ENCODE measurements around the gene NRXN3.
"Not testable (repeated sequence)": the region's sequence is repeated elsewhere in the genome, so short reads cannot be mapped to it uniquely, and the experiment has no call there.

The NRXN3 gene

DNA sequence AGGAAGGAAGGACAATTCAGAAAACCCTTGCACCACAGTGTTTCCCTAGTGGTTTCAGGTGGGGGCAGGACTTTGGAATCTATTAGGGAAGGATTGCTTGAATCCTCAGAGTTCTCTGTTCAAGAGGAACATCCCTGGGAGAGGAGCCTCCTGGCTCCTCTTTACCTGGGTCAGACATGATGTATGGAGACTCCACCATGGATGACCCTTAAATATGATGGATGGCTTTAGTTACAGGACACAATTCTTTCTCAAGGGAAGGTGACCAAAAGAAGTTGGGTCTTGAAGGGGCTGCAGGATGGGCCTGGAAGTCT lies 396.6 kb downstream of the NRXN3 start:
- Histone ChIP-seq H3K27ac (ENCODE audit: low read depth, low read length, severe bottlenecking) (no peak overlapping the region), H3K4me3 (ENCODE audit: extremely low read depth, insufficient read depth, low read length, poor library complexity, severe bottlenecking) (no peak overlapping the region), H3K36me3 (ENCODE audit: control insufficient read depth, insufficient read depth, low read length) (no peaks in the 10 kb centered on the region), H3K9me3 (ENCODE audit: control insufficient read depth, low read length) (no peaks in the 10 kb centered on the region), H3K4me1 (ENCODE audit: control insufficient read depth, insufficient read depth, low read length, poor library complexity, severe bottlenecking) (no peaks in the 10 kb centered on the region)

DNA sequence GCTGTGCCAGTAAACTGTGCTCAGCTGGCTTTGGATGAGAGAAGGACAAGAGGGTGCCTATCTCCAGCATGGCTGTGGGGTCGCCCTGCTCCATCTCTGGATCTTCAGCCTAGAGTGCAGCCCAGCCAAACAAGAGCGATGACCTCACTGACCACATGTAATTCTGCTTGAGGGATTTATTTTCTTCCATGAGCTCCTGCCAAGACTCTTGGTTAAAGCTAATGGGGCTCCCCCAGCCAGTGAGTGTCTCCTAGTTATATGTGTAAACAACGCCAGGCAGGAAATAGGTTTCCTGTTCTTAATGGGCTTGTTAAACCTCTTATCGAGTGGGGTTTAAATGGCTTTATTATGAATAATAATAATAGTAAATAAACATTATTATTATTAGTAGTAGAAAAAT lies 397.2 kb downstream of the NRXN3 start:
- Histone ChIP-seq H3K36me3 (ENCODE audit: control insufficient read depth, insufficient read depth, low read length) (no peaks in the 10 kb centered on the region), H3K27ac (ENCODE audit: low read depth, low read length, severe bottlenecking) (no peak overlapping the region), H3K4me1 (ENCODE audit: control insufficient read depth, insufficient read depth, low read length, poor library complexity, severe bottlenecking) (no peaks in the 10 kb centered on the region), H3K9me3 (ENCODE audit: control insufficient read depth, low read length) (no peaks in the 10 kb centered on the region), H3K4me3 (ENCODE audit: extremely low read depth, insufficient read depth, low read length, poor library complexity, severe bottlenecking) (no peak overlapping the region)
- WGBS, 2 experiments (ENCODE audit: insufficient coverage in 2 of 2): 91 to 92% methylated on average over 2 to 3 of the region's 4 CpGs

DNA sequence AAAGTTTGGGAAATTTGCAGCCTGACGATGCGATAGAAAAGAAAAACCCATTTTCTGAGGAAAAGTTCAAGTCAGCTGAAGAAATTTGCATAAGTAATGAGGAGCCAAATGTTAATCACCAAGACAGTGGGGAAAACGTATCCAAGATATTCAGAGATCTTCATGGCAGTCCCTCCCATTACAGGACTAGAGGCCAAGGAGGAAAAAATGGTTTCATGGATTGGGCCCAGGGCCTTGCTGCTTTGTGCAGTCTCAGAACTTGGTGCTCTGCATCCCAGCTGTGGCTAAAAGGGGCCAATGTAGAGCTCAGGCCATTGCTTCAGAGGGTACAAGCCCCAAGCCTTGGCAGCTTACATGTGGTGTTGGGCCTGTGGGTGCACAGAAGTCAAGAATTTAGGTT lies 403.6 kb downstream of the NRXN3 start:
- 84 to 92% methylated on average over 2 to 3 of the region's 3 CpGs for WGBS, 2 experiments (ENCODE audit: insufficient coverage in 2 of 2)
- H3K4me3 ChIP-seq (ENCODE audit: extremely low read depth, insufficient read depth, low read length, poor library complexity, severe bottlenecking); H3K36me3 ChIP-seq (ENCODE audit: control insufficient read depth, insufficient read depth, low read length); H3K27ac ChIP-seq (ENCODE audit: low read depth, low read length, severe bottlenecking); H3K4me1 ChIP-seq (ENCODE audit: control insufficient read depth, insufficient read depth, low read length, poor library complexity, severe bottlenecking): not testable (repeated sequence)
- peaks cover 22% of the 10 kb centered on the region for H3K9me3 ChIP-seq (ENCODE audit: control insufficient read depth, low read length)

DNA sequence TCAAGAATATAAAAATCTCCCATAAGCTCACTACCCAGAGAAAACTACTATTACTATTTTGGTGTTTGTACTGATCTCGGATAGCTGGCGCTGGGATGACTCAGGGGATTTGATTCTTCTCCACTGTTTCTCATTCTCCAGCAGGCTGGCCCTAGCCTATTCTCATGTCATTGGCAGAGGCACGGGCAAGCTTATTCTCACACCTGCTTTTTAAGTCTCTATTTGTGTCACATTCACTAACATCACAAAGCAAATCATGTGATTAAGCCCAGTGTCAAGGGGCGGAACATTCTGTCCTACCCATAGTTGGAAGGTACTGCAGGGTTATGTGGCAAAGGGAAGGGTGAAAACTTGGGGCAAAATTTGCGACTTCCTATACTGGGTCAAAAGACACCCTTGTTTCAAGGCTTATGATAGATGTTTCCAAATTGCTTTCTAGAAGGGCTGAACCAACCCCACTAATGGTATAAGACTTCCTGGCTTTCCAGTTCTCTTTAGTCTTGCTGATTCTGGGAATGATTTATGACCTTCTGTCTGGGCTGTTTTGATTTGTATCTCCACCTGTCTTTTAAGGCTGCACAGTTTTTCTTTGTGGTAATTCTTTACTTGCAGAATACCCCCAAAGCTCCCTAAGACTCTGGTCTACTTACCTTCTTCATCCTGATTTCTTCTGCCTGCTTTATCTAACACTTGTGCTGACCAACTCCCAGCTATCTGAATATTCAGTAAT lies 406.4 kb downstream of the NRXN3 start:
- H3K4me3 ChIP-seq (ENCODE audit: extremely low read depth, insufficient read depth, low read length, poor library complexity, severe bottlenecking): no peak overlapping the region
- H3K27ac ChIP-seq (ENCODE audit: low read depth, low read length, severe bottlenecking): no peak overlapping the region
- H3K36me3 ChIP-seq (ENCODE audit: control insufficient read depth, insufficient read depth, low read length): no peaks in the 10 kb centered on the region
- 96% methylated on average over 4 of the region's 5 CpGs; no CpG with 5 or more reads in 1 of the 2 experiments for WGBS, 2 experiments (ENCODE audit: insufficient coverage in 2 of 2)
- H3K9me3 ChIP-seq (ENCODE audit: control insufficient read depth, low read length): peaks cover 22% of the 10 kb centered on the region
- no peaks in the 10 kb centered on the region for H3K4me1 ChIP-seq (ENCODE audit: control insufficient read depth, insufficient read depth, low read length, poor library complexity, severe bottlenecking)

DNA sequence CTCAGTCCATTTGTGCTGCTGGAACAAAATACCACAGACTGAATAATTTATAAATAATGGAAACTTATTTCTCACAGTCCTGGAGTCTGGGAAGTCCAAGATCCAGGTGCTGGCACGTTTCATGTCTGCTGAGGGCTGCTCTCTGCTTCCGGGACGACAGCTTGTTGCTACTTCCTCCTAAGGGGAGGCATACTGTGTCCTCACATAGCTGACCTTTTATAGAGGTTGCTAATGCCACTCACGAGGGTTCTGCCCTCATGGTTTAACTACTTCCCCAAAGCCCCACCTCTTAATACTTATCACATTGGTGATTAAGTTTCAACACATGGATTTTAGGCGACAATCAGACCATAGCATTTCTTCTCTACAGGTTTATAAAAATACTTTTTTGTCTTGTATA lies 411.1 kb downstream of the NRXN3 start:
- no peaks in the 10 kb centered on the region for H3K9me3 ChIP-seq (ENCODE audit: control insufficient read depth, low read length)
- WGBS, 2 experiments (ENCODE audit: insufficient coverage in 2 of 2): 60 to 62% methylated on average over 3 to 4 of the region's 5 CpGs
- H3K4me1 ChIP-seq (ENCODE audit: control insufficient read depth, insufficient read depth, low read length, poor library complexity, severe bottlenecking): no peaks in the 10 kb centered on the region
- no peak overlapping the region for H3K27ac ChIP-seq (ENCODE audit: low read depth, low read length, severe bottlenecking)
- no peaks in the 10 kb centered on the region for H3K36me3 ChIP-seq (ENCODE audit: control insufficient read depth, insufficient read depth, low read length)
- no peak overlapping the region for H3K4me3 ChIP-seq (ENCODE audit: extremely low read depth, insufficient read depth, low read length, poor library complexity, severe bottlenecking)

DNA sequence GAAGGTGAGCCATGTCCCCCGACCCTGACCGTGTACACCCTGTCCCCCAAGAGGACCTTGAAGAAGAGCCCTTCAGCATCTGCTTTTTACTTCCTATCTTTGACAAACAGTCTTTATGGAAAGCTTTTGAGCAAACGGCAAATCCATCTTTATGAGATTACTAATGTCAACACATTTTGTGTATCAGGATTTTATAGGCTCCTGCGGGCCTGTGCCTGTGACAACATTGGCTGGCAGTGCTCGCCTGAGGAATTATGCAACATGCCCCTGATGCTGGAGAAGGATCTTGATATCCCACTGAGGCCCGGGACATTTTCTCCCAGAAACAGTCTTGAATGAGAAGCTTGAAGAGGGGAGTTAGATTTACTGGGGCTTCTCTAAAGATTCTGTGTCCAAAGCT lies 416.5 kb downstream of the NRXN3 start:
- no peaks in the 10 kb centered on the region for H3K36me3 ChIP-seq (ENCODE audit: control insufficient read depth, insufficient read depth, low read length)
- 87 to 96% methylated on average over 3 of the region's 6 CpGs for WGBS, 2 experiments (ENCODE audit: insufficient coverage in 2 of 2)
- H3K4me3 ChIP-seq (ENCODE audit: extremely low read depth, insufficient read depth, low read length, poor library complexity, severe bottlenecking): no peak overlapping the region
- no peaks in the 10 kb centered on the region for H3K9me3 ChIP-seq (ENCODE audit: control insufficient read depth, low read length)
- no peaks in the 10 kb centered on the region for H3K4me1 ChIP-seq (ENCODE audit: control insufficient read depth, insufficient read depth, low read length, poor library complexity, severe bottlenecking)
- no peak overlapping the region for H3K27ac ChIP-seq (ENCODE audit: low read depth, low read length, severe bottlenecking)

DNA sequence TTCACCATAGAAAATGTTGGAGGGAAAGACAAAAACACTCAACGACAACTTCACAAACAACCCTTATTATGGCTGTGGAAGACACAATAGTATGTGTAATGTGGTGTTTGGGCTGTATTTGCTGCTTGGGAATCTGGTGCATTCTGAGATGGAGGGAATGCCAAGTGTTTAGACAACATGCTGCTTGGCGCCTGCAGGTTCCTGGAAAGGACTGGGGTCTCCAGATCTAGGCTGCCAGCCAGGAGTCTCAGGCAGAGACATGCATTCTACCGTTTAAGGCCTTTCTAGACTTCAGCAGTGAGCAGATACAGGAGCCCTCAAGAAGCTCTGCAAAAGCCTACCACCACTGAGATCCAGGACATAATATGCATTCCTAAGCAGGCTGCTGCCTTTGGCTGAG lies 418.7 kb downstream of the NRXN3 start:
- Histone ChIP-seq H3K9me3 (ENCODE audit: control insufficient read depth, low read length) (no peaks in the 10 kb centered on the region), H3K4me3 (ENCODE audit: extremely low read depth, insufficient read depth, low read length, poor library complexity, severe bottlenecking) (no peak overlapping the region), H3K27ac (ENCODE audit: low read depth, low read length, severe bottlenecking) (no peak overlapping the region), H3K36me3 (ENCODE audit: control insufficient read depth, insufficient read depth, low read length) (no peaks in the 10 kb centered on the region), H3K4me1 (ENCODE audit: control insufficient read depth, insufficient read depth, low read length, poor library complexity, severe bottlenecking) (no peaks in the 10 kb centered on the region)
- WGBS, 2 experiments (ENCODE audit: insufficient coverage in 2 of 2): 85 to 100% methylated on average over 1 to 2 of the region's 3 CpGs

DNA sequence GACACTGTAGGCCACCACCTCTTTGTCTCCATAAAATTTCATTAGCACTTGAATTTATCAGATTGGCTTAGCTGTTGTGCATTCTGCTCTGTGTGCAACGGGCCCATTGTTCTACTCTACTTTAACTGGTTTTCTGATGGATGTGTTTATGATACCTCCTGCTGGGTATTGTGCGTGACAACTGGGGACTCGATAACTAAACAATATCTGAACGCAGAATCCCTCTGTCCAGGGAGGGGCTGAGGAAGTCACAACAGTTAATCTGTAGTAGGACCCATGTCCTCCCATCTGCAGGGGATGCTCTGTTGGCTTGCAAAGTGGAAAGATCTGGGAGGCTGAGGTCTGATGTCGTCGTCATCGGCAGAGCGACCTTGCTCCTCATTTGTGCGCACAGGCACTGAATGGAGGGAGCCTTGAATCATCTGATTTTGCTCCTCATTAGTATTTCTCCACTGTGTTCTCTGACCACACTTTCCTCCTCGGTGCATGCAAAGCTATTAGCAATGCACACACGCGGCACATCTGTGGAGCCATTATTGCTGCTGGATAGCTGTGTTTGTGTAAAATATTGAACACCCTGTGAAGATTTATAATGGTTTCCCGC lies 422.5 kb downstream of the NRXN3 start:
- Histone ChIP-seq H3K27ac (ENCODE audit: low read depth, low read length, severe bottlenecking) (no peak overlapping the region), H3K4me1 (ENCODE audit: control insufficient read depth, insufficient read depth, low read length, poor library complexity, severe bottlenecking) (no peaks in the 10 kb centered on the region), H3K36me3 (ENCODE audit: control insufficient read depth, insufficient read depth, low read length) (no peaks in the 10 kb centered on the region), H3K9me3 (ENCODE audit: control insufficient read depth, low read length) (no peaks in the 10 kb centered on the region), H3K4me3 (ENCODE audit: extremely low read depth, insufficient read depth, low read length, poor library complexity, severe bottlenecking) (no peak overlapping the region)
- WGBS, 2 experiments (ENCODE audit: insufficient coverage in 2 of 2): 93 to 97% methylated on average over 6 to 8 of the region's 13 CpGs

DNA sequence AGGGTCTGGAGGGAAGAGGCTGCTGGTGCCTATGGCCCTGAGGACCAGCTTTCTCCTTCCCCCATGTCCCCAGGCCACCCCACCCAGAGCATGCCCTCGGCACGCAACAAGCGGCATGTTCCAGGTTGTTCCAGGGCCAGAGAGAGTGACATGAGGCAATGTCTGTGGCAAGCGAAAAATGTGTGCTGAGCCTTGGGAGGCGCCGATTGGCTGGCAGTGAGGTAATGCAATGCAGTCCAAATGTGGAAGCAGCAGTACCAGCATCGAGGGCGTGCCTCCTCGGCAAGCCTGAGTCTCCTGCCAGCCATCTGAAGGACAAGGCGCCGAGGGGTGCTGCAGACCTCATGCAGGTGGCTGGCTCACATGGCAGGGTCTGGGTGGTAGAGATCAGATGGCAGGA lies 423.8 kb downstream of the NRXN3 start:
- Histone ChIP-seq H3K9me3 (ENCODE audit: control insufficient read depth, low read length) (no peaks in the 10 kb centered on the region), H3K27ac (ENCODE audit: low read depth, low read length, severe bottlenecking) (no peak overlapping the region), H3K4me3 (ENCODE audit: extremely low read depth, insufficient read depth, low read length, poor library complexity, severe bottlenecking) (no peak overlapping the region), H3K4me1 (ENCODE audit: control insufficient read depth, insufficient read depth, low read length, poor library complexity, severe bottlenecking) (no peaks in the 10 kb centered on the region), H3K36me3 (ENCODE audit: control insufficient read depth, insufficient read depth, low read length) (no peaks in the 10 kb centered on the region)
- 89 to 95% methylated on average over 6 to 11 of the region's 11 CpGs for WGBS, 2 experiments (ENCODE audit: insufficient coverage in 2 of 2)

DNA sequence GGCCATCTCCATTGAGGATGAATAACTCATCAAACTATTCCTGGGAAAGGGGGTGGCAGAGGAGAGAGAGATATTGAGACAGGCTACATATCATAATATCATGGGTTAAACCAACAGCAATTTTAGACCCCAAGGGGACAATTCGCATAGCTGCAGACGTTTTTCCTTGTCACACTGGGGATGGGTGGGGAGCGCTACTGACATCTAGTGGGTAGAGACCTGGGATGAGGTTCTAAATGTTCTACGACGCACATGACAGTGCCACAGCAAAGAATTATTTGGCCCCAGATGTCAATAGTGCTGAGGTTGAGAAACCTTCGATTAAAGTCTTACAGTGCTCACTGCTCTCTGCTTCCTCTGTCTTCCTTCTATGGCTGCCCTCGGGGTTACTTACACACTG lies 425.6 kb downstream of the NRXN3 start:
- H3K36me3 ChIP-seq (ENCODE audit: control insufficient read depth, insufficient read depth, low read length): no peaks in the 10 kb centered on the region
- WGBS, 2 experiments (ENCODE audit: insufficient coverage in 2 of 2): 50 to 61% methylated on average over 3 to 5 of the region's 7 CpGs
- H3K4me3 ChIP-seq (ENCODE audit: extremely low read depth, insufficient read depth, low read length, poor library complexity, severe bottlenecking): no peak overlapping the region
- no peaks in the 10 kb centered on the region for H3K4me1 ChIP-seq (ENCODE audit: control insufficient read depth, insufficient read depth, low read length, poor library complexity, severe bottlenecking)
- H3K9me3 ChIP-seq (ENCODE audit: control insufficient read depth, low read length): no peaks in the 10 kb centered on the region
- H3K27ac ChIP-seq (ENCODE audit: low read depth, low read length, severe bottlenecking): no peak overlapping the region

DNA sequence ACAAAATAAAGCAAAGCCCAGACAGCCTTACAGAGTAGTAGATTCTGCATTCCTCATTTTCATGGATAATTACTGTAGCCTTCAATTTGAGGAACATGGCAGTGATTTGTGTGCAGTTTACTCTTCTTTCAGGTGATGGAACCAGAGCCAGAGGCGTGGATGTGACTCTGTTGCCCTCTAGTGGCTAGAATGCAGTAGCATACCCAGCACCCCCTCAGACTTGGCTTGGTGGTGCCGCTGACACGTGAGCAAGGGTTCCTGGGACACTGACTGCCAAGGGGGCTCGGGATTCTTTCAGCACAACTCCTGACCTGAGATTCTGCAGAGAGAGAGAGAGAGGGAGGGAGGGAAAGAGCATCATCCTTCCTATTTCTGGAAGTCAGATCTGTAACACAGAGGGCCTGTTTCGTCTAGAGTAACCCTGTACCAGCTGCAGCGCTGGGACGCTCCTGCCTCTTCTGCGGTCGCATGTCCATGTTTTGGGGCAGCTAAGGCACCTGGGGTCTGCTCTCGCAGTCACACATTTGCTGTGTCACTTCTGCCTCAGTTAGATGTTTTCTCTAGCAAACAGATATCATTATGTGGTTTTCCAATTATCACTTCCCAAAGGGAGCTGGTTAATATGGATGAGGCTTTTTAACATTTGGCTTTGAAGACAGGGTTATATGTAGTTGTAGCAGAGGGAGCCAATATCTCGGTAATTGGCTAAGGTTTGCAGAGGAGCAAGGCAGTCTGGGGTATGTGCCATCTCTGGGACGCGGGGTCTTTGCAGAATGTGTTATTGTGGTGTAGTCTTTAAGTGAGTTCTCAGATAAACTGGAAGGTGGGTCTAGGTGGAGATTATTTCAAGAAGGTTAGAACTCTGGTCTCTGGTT lies 428.1 kb downstream of the NRXN3 start:
- Histone ChIP-seq H3K4me3 (ENCODE audit: extremely low read depth, insufficient read depth, low read length, poor library complexity, severe bottlenecking) (no peak overlapping the region), H3K4me1 (ENCODE audit: control insufficient read depth, insufficient read depth, low read length, poor library complexity, severe bottlenecking) (no peaks in the 10 kb centered on the region), H3K27ac (ENCODE audit: low read depth, low read length, severe bottlenecking) (no peak overlapping the region), H3K36me3 (ENCODE audit: control insufficient read depth, insufficient read depth, low read length) (no peaks in the 10 kb centered on the region), H3K9me3 (ENCODE audit: control insufficient read depth, low read length) (no peaks in the 10 kb centered on the region)
- 67 to 68% methylated on average over 11 to 13 of the region's 13 CpGs for WGBS, 2 experiments (ENCODE audit: insufficient coverage in 2 of 2)

All from mesodermal cell (in vitro differentiated cells).